Anterior cingulate cortex (tissue), 58 donors: ENCODE results near the gene PDZK1IP1.
"Not testable (repeated sequence)": the region's sequence is repeated elsewhere in the genome, so short reads cannot be mapped to it uniquely, and the experiment has no call there.

Experiments
- DNase-seq, 58 donors: peaks; one replicate each; lab custom pipeline; 2025; lab: John Stamatoyannopoulos, UW

The PDZK1IP1 gene

DNA sequence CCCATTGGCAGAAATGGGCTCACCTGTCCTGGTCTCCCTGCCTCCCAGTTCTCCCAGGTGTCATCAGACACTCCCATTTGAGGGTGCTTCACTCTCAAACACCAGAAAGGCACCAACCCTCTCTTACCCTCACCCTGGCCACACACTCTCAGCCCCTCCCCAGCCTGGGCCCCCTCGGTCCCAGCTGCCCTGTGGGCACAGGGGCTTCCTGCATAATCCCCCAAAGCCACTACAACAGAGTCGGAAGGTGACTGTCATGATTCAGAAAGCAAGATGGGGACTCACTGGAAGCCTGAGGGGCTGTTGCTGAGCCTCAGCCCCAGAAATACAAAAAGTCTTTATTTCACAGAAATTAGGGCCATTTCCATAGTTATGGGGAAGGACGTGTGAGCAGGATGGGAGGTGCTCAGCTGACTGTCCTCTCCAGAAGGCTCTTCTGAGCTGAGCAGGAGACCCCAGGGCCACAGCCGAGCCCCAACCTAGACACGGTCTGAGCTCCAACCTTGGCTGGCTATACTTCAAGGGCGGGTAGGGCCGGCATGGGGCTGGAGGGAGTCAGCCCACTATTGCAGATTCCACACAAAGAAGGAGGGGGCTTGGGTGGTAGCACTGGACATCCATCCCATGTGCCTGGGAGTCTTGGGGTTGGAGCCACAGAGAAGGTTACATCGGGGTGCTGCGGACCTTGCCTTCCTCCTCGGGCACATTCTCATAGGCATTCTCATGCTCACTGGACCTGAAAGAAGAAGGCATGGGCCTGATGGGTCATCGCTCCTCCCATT lies 6.3 kb downstream of the PDZK1IP1 start:
- DNase-seq: no peak

DNA sequence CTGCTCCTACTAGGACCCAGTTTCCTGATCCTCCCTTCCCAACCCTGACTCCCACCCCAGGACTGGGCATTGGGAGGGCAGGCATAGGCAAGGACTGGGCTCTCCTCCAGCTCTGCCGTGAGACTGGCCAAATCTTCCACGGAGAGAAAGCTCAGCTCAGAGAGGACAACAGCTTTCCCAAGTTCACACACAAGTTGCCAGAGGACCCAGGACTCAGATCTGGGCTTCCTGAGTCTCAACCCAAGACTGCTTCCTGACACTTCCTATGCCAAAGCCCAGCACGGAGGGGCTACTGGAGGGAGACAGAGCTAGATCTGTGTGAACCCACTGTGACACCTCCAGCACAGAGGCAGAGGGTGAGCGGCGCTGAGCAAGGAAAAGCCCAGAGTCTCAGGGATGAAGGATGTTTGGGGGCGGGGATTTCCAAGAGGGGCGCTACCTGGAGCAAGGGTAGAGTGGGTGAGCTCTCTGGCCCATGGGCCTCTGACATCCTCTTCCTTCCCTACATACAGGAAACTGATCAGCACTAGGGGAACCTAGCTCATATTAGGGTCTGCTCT lies 7.1 kb downstream of the PDZK1IP1 start:
- DNase-seq: peak in 4 of 58 donors; percentile 10 to 21 (median 14)

DNA sequence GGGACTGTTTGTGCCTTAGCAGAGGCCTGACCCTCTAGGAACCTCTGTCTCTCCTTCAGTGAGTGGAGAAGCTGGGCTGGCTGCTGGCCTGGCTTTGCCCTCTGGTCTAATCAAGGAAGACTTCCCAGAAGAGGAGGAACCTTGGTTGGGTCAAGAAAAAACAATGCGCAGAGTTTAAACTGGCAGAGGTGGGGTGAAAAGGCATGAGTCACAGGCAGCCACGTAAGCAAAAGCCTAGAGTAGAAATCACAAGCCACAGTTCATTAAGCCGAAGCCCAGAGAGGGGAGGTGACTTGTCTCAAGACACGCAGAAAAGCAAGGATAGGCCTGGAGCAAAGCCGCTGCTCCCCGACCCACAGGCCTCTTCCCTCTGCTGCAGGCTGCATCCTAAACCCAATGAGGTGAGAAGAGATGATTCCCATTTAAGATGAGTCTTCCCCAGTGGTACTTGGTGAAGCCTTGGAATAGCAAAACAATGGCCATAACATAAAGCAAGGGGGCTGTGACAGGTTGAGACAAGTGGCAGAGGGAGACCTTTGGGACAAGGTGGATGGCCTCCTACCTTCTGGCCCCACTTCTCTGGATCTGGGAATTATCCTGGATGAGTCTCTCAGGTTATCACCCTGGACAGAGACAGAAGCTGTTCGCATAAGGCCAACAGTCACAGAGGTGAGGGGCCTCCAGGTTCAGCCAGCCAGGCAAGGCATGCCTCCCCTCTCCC lies 7.7 kb downstream of the PDZK1IP1 start:
- no peak for DNase-seq

DNA sequence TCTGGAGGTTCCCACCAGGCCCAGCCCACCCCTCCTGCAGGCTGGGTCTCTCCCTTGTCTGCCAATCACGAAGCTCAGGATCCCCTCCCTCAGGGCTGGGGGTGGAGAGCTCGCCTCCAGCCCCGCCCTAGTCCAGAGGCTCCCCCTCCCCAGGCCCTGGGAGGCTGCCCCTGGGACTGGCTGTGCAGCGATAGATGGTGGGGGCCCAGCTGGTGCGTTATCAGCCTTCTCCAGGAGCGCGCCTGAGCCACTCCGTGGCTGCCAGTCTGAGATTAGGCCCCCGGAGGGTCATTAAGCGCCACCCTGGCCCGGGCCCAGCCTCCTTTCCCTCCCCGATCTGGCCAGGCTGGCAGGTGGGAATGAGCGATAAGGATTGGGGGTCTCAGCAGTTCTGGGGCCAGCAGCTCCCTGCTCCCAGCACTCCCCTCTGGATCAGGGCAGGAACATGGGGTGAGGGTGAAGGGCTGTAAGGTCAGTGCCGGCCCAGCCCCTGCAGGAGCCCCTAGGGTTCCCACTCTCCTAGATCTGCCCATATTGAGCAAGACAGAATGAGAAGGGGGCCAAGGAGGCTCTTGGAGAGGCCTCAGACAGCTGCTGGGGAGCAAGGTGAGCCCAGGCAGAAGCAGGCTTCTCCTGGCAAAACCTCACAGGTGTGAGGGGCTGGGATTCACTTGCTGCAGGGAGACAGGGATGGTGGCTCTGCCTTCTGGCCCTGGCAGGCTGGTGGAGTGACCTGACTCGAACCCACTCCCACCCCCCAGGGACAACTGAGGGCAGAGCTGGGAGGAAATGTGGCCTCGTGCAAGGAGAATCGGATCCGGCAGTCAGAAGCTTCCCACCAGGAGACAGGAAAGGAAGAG lies 8.5 kb downstream of the PDZK1IP1 start:
- DNase-seq: no peak

DNA sequence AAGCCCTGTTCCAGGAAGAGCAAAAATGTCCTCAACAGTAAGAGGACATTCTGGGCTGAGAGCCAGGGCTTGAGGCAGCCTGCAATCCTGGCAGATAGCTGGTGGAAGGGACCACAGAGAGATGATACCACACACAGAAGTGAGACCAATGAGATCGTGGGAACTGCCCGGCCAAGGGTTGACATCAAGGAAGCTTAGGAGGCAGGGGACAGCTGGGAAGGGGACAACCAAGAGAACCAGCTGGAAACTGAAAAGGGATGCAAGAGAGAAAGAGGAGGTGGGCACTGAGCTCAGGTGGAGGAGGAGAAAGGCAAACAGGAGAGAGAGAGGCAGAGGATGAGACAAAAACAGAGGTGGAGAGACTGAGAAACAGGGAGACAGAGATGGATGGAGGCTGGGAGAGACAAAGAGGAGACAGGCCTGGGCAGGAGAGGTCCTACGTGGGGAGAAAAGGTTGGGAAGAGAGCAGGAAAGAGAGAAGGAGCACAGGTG lies 9.2 kb downstream of the PDZK1IP1 start:
- no peak for DNase-seq

DNA sequence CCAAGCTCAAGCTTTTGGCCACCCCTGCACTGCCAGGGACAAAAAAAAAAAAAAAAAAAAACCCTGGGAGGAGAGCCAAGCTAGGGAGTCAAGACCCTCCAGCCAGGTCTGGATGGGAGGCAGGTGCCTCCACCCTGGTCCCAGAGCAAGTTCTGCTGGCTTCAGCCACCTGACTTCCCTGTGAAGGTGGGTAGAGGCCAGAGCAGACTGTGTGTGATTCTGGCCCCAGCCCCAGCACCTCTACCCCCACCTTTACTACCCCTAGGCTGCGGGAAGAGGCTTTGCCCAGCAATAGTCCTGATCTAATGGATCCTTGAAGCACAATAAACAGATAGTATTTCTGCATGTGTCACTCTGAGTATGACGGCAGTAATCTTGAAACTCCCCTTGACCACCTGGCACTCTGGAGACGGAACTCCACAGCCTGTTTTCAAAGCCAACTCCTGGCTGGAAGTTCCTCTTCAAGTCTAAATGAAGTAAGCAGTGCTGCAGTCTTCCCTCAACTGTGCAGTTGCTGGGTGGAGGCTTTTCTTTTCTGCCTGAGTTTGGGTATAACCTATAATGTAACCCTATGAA lies 9.8 kb downstream of the PDZK1IP1 start:
- no peak for DNase-seq

DNA sequence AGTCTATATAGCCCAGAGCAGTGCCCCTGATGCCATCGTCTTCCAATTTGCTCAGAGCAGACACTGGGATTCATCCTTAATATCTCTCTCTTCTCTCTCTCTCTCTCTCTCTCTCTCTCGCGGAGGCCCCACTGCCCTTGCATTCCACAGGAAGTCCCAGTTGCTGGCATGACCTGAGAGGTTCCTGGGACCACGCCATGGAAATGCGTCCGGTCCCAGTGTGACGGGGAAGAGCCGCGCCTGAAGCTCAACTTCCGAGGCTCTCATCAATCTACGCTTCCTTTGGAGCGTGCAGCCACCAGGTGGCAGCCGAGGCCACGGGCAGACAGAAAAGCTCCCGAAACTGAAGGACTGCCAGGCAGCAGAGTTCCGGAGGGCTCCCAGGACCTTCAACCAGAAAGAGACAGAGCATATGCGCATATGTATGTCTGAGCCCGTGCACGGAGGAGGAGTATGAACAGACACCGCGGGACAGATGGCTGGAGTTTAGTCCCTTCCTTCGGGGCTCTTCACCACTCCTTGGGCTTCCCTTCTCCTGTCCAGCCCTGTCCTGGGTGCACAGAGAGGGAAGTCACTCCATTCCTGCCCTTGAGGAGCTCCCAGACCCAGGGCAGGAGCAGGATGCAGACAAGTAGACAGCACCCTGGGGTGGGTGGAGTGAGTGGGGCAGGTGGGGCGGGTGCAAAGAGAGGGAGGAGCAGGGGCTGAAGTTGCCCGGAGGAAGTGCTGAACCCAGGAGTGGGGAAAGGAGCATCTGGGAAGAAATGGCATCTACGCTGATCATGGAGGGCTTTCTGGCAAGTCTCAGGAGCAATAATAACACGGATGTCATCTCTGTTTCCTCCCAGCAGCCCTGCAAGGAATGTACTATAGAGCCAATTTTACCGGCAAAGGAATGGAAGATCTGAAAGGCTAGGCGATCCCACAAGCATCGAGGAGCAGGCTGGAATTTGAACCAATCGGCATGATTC lies 10.5 kb downstream of the PDZK1IP1 start:
- DNase-seq: peak in 57 of 58 donors; percentile 23 to 91 (median 68)

DNA sequence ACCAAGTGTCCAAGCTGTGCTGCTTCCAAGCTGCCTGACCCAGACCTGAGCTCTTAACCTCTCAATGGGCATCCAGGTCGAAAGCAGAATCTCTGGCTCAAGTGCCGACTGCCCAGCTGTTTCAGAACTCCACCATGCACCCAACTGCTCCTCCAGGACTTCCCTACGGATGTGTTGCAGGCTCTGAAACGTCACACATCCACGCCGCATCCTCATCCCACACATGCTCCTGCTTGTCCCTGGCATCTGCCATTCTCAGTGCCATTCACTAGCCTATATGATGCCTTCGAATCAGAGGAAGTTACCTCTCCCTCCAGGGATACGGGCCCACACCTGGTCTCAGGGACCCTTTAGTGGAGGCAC lies 11.2 kb downstream of the PDZK1IP1 start:
- DNase-seq: no peak

DNA sequence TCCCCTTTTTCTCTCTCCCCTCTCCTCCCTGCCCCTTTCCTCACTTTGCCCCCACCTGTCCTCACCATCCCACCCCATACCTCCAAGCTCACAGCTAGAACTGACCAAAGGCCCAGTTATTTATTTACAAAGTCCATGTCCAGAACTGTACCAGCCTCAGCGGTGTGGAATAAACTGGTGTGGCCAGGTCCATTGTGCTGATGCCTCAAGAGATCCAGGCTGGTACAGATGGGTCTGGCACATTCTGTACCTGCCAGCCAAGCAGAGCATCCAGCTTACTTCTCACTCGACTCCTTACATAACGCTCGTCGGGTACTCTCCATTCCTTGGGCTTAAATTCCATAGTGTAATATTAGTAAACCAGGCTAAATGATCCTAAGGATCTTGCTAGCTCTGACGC lies 11.8 kb downstream of the PDZK1IP1 start:
- DNase-seq: peak in 1 of 58 donors; percentile 13

DNA sequence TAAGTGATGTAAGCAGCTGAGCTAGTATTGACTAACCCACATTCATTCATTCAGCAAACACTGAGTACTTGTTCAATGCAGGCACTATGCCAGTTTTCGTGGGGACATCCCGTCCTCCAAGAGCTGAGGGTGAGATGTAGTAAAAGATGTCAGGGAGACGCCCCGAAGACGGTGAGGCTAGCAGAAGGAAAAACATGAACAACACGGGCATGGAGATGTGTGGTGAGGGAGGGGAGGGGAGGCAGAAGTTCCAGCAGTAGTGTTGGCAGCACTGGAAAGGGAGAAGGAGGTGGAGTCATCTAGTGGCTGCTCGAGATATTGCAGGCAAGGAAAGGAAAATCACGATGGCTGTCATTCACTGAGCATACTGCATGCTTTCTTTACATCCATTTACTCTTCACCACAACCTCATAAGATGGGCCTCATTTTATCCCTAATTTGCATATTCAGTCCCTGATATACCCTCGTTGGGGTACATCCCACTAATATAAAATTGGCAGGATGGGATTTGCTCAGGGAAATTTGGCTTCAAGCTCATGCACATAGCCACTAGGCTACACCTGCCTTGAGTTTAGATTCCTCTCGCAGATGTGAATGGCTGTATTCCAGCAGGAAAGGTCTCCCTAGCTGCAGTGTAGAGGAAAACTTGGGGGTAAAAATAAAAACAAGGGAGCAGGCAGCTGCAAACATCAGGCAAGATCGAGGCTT lies 14.5 kb downstream of the PDZK1IP1 start:
- DNase-seq: peak in 47 of 58 donors; percentile 14 to 74 (median 38)

DNA sequence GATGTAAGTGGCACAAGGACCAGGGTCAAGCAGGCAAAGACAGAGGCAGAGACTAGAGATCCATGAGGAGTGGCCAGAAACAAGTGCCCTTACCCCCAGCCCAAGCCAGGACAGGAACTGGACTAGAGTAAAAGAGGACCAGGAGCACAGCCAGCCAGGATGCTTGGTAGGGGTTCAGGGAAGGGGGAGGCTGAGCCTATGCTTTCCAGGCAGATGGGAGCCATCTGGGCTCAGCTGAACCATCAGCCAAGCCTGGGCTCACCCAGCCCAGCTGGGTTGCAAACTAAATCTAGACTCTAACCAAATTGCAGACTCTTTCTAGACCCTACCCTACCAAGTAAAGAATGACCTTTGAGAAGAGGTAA lies 15.2 kb downstream of the PDZK1IP1 start:
- DNase-seq: no peak

DNA sequence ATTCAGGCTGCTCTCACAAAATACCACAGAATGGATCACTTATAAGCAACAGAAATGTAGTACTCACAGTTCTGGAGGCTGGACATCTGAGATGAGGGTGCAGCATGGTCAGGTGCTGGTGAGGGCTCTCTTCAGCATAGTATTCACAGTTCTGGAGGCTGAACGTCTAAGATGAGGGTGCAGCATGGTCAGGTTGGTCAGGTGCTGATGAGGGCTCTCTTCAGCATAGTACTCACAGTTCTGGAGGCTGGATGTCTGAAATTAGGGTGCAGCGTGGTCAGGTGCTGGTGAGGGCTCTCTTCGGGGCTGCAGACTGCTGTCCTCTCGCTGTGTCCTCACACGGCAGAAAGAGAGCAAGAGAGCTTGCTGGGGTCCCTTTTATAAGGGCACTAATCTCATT lies 17.1 kb downstream of the PDZK1IP1 start:
- DNase-seq: no peak

DNA sequence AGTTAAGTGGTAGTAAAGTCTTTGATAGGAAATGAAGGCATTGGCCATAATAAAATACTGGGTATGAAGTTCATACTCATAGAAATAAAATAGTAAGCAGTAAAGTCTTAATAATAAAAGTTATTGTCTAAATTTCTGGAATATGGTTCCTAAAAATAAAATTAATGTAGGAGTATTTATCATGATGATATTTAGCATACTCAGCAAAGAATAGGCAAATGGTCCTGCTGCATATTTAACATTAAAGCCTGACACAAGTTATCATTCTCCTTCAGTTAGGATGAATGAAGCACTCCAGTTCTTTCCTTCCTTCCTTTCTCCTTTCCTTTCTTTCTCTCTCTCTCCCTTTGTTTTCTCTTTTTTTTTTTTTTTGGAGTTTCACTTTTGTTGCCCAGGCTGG lies 25.3 kb downstream of the PDZK1IP1 start:
- no peak for DNase-seq

DNA sequence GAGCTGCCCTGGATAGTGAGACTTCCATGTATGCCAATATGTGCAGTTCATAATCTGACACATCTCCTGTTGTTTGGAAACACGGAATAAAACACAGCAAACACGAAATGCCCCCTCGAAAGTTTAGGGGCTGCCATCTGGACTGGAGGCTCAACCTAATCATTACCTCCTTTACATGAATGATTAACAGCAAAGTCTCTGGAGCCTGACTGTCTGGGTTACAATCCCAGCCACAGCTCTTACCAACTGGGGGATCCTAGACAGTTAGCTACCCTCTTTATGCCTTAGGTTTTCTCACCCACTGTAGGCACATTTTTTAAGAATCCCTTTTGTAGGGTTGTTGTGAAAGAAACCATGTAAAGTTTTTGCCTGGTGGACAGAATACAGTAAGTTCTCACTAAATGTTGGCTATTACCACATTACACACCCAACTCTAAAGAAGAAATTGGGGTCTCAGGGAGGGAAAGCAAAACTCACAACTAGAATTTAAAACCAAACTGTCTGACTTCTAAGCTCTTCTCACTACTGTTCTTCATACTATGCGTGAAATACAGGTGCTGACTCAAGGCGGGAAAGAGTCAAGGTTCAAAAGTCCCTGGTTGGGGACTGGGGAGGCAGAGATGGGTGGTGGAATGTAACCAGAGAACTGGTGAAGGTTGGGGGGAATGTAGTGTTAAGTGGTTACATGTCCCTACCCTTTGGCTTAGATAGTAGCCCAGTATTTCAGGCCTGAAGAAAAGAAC lies 28.4 kb downstream of the PDZK1IP1 start:
- DNase-seq: no peak

DNA sequence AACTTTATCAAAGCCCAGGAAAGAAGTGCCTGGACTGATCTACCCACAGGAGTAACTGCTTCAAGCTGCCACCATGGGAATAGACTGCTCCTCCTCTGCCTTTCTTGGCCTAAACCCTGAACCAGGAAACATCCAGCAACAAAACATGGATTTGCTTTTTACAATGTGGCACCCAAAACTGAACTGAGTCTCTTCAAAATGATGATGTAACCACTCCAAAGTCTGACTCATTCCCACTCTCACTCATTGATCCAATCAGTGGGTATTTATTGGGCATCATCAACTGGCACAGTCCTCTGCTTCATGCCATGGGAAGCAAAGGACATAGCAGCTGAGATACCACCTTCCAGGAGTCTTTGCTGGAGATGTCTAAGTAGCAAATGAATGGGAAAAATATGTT lies 29.1 kb downstream of the PDZK1IP1 start:
- no peak for DNase-seq

DNA sequence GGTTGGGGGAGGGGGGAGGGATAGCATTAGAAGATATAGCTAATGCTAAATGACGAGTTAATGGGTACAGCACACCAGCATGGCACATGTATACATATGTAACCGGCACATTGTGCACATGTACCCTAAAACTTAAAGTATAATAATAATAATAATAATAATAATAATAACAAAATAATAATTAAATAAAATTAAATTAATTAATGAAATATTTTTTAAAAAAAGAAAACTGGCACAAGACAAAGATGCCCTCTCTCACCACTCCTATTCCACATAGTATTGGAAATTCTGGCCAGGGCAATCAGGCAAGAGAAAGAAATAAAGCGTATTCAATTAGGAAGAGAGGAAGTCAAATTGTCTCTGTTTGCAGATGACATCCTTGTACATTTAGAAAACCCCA lies 31.9 kb downstream of the PDZK1IP1 start:
- not testable (repeated sequence) for DNase-seq

DNA sequence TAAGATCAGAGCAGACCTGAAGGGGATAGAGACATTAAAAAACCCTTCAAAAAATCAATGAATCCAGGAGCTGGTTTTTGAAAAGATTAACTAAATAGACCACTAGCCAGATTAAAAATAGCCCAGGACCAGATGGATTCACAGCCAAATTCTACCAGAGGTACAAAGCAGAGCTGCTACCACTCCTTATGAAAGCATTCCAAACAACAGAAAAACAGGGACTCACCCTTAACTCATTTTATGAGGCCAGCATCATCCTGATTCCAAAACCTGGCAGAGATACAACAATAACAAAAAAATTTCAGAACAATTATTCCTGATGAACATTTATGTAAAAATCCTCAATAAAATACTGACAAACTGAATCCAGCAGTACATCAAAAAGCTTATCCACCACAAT lies 33.4 kb downstream of the PDZK1IP1 start:
- not testable (repeated sequence) for DNase-seq

DNA sequence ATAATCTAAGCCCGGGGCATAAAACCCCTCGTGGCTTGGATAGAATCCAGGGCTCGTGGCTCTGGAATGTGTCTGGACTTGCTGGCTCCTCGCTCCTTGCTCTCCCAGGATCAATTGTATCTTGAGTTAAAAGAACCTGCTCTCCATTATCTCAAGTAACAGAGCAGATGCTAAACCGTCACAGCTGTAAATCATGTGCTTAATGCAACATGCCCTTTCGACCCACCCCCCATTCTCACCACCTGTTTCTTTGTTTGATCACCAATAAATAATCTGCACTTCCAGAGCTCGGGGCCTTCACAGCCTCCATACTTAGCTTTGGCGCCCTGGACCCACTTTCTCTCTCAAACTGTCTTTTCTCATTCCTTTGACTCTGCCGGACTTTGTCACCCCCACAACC lies 40.7 kb downstream of the PDZK1IP1 start:
- not testable (repeated sequence) for DNase-seq
